DMS53 treated with DMSO at 0.1 percent for 48 hours (cell line): ENCODE results near the gene TEX53.

Experiments used
- DNase-seq: peaks from one replicate; lab custom pipeline; 2025; ENCODE audit not compliant: unreplicated experiment; lab: John Stamatoyannopoulos, UW

TEX53 gene

GRCh38 chr9:114607671-114608524 is 49.7 kb downstream of the TEX53 start:
- DNase-seq: no peak

GRCh38 chr9:114606597-114607207 is 50.9 kb downstream of the TEX53 start:
- no peak for DNase-seq
